ENCODE data around the gene ASCC1.

ASCC1 gene

DNA sequence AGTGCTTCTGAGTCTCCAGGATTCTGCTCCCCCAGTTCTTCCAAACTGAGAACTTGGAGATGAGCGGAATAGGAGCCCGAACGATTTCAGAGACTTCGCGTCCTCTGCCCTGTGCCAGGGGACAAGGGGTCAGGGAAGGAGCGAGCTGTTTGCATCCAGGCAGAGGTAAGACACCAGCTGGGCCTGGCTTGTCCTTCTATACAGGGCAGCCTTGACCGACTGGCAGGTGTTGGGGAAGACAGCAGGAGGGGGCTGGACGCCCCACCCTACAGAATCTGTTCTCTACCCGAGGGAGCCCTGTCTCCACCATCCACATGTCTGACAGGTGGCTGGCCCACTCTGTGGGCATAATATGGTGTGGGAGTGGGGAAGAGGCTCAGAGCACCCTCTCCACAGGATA is 134.9 kb downstream of the ASCC1 start:
- no peak for DNase-seq

GRCh38 chr10:72080042-72080975 is 135.8 kb downstream of the ASCC1 start:
- peak in 1 of 6 experiments; percentile 39 for DNase-seq

DNA sequence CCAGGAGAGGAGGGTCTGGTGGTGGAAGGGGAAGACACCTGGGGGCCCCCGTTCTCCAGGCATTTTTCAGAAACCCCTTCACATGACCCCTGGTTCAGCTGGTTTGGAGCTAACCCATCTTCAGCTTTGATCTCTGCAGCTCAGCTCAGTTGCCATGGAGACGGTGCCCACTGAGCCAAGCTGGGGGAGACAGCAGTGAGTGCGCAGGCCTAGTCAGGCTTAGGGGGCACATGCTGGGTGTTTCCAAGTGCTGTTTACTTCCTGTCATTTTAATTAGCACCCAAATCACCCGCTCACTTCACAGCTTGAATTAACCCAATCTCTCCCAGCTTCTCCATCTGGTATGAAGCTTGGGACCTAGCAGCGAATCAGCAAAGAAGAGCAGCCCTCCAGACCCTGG is 136.7 kb downstream of the ASCC1 start:
- peak; percentile 54 to 80 (median 64) for DNase-seq

GRCh38 chr10:72077275-72077990 is 138.6 kb downstream of the ASCC1 start:
- DNase-seq: no peak

DNA sequence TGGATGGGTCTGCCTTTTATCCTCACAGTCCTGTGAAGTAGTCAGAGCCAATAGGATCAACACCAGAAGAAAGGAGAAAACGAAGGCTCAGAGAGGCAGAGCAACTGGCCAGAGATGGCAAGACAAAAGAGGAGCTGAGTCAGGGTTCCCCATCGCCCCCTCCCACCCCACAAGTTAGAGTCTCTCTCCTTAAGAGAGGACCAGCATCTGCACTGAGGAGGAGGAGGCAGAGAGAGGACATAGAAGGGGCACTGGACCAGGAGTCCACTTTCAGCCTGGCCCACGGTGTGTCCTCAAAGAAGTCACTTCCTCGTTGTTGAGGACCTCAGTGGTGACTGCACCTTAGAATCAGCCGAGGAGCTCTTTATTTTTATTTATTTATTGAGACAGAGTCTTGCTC is 139.3 kb downstream of the ASCC1 start:
- no peak for DNase-seq

GRCh38 chr10:72075376-72076115 is 140.5 kb downstream of the ASCC1 start:
- DNase-seq: no peak

DNA sequence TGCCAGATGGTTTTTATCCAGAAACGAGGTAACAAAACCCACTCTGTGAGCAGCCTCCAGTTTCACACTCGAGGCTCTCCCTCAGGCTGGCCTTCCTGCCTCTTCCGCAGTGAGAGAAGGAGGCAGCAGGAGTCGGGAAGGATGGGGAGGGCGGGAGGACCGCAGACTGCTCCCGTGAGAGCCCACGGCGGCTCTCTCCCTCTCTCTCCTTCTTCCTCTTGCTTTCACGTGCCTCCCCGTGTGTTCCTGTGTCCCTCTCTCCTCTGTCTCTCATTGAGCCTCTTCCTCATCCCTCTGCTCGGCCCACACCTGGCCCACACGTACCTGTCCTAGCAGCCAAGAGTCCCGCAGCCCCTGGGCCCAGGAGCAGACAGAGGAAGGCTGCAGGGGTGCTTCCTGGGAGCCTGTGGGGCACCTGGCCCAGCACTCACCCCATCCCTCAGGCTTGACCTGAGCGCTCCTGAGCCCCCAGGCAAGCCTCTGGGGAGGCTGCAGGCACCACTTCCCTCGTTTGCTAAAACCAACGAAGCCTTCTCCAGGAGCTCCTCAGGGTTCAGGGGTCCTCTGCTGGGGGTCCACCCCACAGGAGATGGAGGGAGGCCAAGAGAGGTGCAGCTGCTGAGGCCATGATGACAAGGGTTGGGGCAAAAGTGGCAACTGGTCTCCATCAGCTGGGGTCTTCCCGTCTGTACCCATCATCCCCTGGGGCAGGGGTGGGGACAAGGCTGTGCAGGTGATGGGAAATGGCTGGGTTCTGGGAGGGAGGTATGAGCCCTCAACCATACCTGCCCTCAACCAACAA is 141.3 kb downstream of the ASCC1 start:
- DNase-seq: no peak

DNA sequence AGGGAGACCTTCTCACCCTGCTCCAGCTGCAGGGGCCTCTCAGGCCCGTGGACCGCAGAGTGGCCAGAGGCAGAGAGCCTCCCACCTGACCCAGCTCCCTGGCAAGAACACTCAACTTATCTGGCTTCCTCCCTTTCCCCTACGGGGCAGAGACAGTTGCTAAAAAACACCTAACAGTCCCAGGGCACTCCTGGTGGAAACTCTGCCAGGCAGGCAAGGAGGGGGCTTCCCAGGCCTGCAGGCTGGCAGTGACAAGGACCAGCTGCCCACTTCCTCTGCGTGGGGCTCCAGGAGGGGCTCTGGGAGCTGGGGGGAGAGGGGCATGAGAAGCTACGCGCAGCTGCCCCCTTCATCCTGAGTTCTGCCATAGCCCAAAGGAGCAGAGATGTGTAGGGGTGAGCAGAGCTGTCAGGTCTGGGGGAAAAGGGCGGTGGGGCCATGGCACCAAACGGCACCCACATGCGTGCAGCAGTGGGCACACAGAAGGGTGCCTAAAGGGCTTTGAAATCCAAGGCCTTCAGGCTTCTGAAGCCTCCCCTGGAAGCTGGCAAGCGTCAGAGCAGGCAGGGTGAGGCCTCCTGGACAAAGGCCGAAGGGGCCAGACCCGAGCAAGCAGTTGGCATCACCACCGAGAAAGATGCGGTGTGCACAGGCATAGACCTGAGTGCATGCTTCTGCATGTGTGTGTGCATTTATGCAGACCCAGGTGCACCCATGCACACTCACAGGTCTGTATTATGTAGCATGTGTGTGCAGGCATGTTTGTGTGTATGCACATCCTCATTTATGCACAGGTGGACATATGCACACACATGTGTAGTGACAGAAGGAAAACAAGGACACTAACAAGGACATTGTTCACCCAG is 142.1 kb downstream of the ASCC1 start:
- no peak for DNase-seq

GRCh38 chr10:72072639-72073038 is 143.4 kb downstream of the ASCC1 start:
- no peak for DNase-seq

GRCh38 chr10:72072046-72072445 is 144.0 kb downstream of the ASCC1 start:
- DNase-seq: no peak

- DNase-seq: no peak
Observed at GRCh38 chr10:72069751-72070526, 146.1 kb downstream of the ASCC1 start.

GRCh38 chr10:72068901-72069446 is 147.1 kb downstream of the ASCC1 start:
- DNase-seq: no peak

GRCh38 chr10:72068126-72068765 is 147.8 kb downstream of the ASCC1 start:
- no peak for DNase-seq

DNA sequence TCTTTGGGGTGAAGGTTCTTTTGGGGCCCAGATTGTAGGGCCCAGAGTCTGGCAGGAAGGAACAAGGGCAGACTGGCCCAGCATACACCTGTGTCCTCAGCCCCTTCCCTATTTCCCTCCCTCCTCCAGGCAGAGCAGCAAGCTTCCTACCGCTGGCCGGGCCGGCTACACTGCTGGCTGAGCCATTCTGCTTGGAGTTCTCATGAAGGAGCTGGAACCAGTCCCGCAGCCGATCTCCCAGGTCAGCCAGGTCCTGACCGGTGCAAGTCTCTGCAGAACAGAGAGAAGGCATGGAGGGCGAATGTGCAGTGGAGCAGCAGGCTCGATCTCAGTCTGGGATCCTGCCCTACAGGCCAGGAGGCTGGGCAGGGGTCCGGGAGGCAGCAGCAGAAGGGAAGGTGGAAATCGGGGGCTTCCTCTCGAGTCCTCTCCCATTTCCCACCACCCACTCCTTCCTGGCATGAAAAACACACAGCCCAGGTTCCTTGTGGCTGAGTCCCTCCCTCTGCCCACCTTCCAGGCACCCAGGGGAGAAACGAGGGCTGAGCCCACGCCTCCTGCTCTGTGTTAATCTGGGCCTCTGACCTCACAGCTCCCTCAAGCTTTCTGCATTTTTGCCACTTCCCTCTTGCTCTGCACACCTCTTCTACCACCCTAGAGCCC is 148.5 kb downstream of the ASCC1 start:
- DNase-seq: no peak

DNA sequence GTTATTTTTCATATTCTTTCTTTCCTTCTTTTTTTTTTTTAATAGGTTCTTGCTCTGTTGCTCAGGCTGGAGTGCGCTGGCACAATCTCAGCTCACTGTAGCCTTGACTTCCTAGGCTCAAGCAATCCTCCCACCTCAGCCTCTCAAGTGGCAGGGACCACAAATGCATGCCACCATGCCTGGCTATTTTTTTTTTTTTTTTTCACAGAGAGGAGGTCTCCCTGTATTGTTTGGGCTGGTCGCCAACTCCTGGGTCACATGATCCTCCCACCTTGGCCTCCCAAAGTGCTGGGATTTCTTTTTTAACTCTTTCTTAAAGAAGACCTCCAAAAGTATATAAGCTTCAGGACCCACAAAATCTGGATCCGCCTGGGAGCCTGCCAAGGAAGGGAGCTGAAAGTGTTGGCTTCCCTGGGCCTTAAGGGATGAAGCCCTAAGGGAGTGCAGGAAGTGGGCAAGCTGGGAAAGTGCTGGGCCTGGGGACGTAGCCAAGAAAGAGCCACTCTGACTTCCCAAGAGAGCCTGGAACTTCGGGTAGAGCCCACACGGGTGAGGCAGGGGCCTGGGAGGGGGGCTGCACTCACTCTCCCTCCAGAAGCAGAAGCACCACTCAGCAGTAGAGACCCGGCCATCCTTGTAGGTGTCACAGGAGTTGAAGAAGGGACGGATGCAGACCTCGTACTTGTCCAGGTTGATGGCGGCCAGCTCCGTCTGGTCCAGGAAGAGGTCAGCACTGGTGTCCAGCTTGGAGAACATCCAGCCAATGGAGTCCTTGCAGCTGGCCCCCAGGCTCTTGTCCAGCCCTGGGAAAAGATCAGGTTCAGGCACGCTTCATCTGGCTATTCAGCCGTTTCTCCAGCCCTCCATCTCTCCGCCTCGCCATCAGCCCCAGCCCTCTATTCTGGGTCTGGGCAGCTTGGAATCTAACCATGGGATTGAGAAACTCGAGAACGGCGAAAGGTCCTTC is 149.5 kb downstream of the ASCC1 start:
- DNase-seq: no peak

- no peak for DNase-seq
Observed at GRCh38 chr10:72065439-72066025, 150.5 kb downstream of the ASCC1 start.

DNA sequence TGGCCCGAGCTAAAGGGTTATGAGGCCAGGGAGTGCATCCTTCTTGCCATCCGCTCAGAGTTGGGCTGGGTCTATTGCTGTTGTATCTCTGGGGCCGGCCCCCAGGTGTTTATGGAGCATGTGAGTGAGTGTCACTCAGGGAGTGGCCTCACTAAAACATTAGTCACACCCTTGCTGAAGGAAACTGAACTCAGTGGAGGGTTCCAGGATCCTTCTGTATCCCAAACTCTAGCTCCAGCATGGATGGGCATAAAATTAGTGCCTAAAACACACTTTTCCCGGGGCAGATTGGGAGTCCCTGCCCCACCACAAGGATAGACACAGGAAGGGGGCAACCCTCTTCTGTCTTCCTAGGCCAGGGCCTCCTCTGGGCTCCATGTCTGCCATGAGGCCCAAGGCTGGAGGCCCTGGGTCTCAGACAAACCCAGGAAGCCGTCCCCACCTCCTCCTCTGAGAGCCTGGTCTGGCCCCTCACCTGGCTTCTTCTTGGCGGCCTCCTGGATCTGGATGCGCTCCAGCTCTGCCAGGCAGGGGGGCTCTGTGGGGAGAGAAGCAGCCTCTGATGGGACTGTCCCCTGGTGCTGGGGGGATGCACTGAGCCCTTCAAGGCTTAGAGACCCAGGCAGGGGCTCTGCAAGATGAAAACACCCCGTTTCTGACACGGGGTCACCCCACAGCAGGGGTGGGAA is 152.2 kb downstream of the ASCC1 start:
- no peak for DNase-seq
